ENCODE data around the gene C16orf78. TPM values are rescaled to one million over a fixed set of nuclear protein-coding genes. Genes with fewer than 3 reads are reported as not detected.

The C16orf78 gene
- total and polyA plus RNA-seq, 2 of the 8 experiments (the other 6 are each of a cell fraction or from before 2014, with no cell fraction given): not detected

GRCh38 chr16:49410226-49410625 lies 36.6 kb downstream of the C16orf78 start:
- no peaks in the 10 kb centered on the region; the same call in 1 of the 2 replicates for H3K23me2 ChIP-seq (ENCODE audit: low read depth, low read length)
- no peaks in the 10 kb centered on the region; a peak in 1 of 7 replicates for H3K27me3 ChIP-seq (replicated peaks in 1 of 4; ENCODE audit: control insufficient read depth in 3 of 4, extremely low read depth in 1 of 4, insufficient read depth in 3 of 4, low read length in 3 of 4)
- no peaks in the 10 kb centered on the region for H3K36me3 ChIP-seq (ENCODE audit: control insufficient read depth in 2 of 4, insufficient read depth in 4 of 4, low read length in 3 of 4)
- FAIRE-seq (no peak), DNase-seq (ENCODE audit: low read depth in 1 of 2, low spot score in 2 of 2) (no peak)
- H2BK12ac ChIP-seq (ENCODE audit: low read depth, low read length): no peak overlapping the region
- no peaks in the 10 kb centered on the region for H3K9me3 ChIP-seq (ENCODE audit: insufficient read depth in 2 of 2, low read depth in 1 of 2, low read length in 1 of 2)
- no peak overlapping the region; the same call in none of the 2 replicates for H2BK15ac ChIP-seq (ENCODE audit: low read length)
- no peaks in the 10 kb centered on the region for H3K79me2 ChIP-seq (ENCODE audit: control insufficient read depth in 1 of 2, insufficient read depth in 2 of 2, low read length in 2 of 2)
- H3K4me1 ChIP-seq (replicated peaks in 1 of 4; ENCODE audit: control insufficient read depth in 3 of 4, insufficient read depth in 4 of 4, low read length in 3 of 4): peaks cover 0 to 2% (median 0%) of the 10 kb centered on the region in 4 experiments; a peak in 1 of 7 replicates
- no peaks in the 10 kb centered on the region for H3K79me1 ChIP-seq (ENCODE audit: low read depth, low read length)
- H4K20me1 ChIP-seq (replicated peaks in 1 of 2; ENCODE audit: control insufficient read depth in 1 of 2, insufficient read depth in 2 of 2, low read length in 2 of 2): peaks cover 0 to 2% of the 10 kb centered on the region in 2 experiments
- no peak overlapping the region for H4K91ac ChIP-seq (replicated peaks; ENCODE audit: insufficient read length, low read length)
- no peak overlapping the region for H2BK20ac ChIP-seq (ENCODE audit: low read length)
- no peak overlapping the region for H4K8ac ChIP-seq (ENCODE audit: extremely low read depth, insufficient read depth, low read length)
- no peak overlapping the region for H3K56ac ChIP-seq (replicated peaks; ENCODE audit: insufficient read length, low read depth, low read length)
- H2AK5ac ChIP-seq (ENCODE audit: low read depth, low read length): no peak overlapping the region
- H3K27ac ChIP-seq (ENCODE audit: low read depth, low read length): no peak overlapping the region
- H3K23ac ChIP-seq (ENCODE audit: insufficient read length): no peak overlapping the region
- H2AFZ ChIP-seq (ENCODE audit: low read length): no peak overlapping the region
- H2BK120ac ChIP-seq (replicated peaks; ENCODE audit: low read depth, low read length): no peak overlapping the region
- H3K4me2 ChIP-seq (ENCODE audit: insufficient read depth in 1 of 2, low read depth in 2 of 2, low read length in 2 of 2): no peak overlapping the region
- H3K18ac ChIP-seq (ENCODE audit: extremely low read depth, low read length): no peak overlapping the region
- H3K9ac ChIP-seq (replicated peaks in 1 of 4; ENCODE audit: extremely low read depth in 1 of 4, low read depth in 3 of 4, low read length in 3 of 4): no peak overlapping the region
- ChIA-PET POLR2A (ENCODE audit: partially characterized antibody) (no interaction called here), CTCF (ENCODE audit: partially characterized antibody) (interaction anchor here (1.2 to 3.9 kb wide), 4 partner anchors 28 to 466 kb away, joined by 3 to 33 read pairs (median 4); no protein-coding TSS in a partner anchor)
- no peak overlapping the region for H4K5ac ChIP-seq (ENCODE audit: insufficient read length, low read depth, low read length)
- no peak overlapping the region for H3K14ac ChIP-seq (ENCODE audit: insufficient read length)
- H2BK5ac ChIP-seq (ENCODE audit: low read depth, low read length): no peak overlapping the region
- WGBS, 2 experiments (ENCODE audit: extremely low coverage in 1 of 2, insufficient coverage in 1 of 2, insufficient read length in 1 of 2, insufficient replicate concordance in 2 of 2, low coverage in 1 of 2, low lambda C conversion rate in 2 of 2, missing lambda C conversion rate in 1 of 2): 77% methylated on average over 3 of the region's 3 CpGs; no CpG with 5 or more reads in 1 of the 2 experiments
- H3K4ac ChIP-seq (replicated peaks; ENCODE audit: insufficient read length, low read depth, low read length): no peak overlapping the region
- no peak overlapping the region for H3K4me3 ChIP-seq (ENCODE audit: extremely low read depth in 1 of 4, insufficient read depth in 2 of 4, low read depth in 3 of 4, low read length in 4 of 4)
- TF ChIP-seq TAF7 (optimal IDR thresholded peaks at IDR 0.05; ENCODE audit: borderline replicate concordance, low read depth, low read length) (no peak), CTCF (IDR thresholded peaks at IDR 0.05; ENCODE audit: control extremely low read depth in 1 of 3, insufficient read depth in 1 of 3, low read depth in 1 of 3, low read length in 3 of 3) (no peak), CHD2 (IDR thresholded peaks at IDR 0.05; ENCODE audit: low read length) (no peak), EP300 (IDR thresholded peaks at IDR 0.05; ENCODE audit: borderline replicate concordance in 1 of 2, low read depth in 2 of 2, low read length in 2 of 2) (no peak), ATF2 (IDR thresholded peaks at IDR 0.05; ENCODE audit: low read length) (no peak), ZNF274 (IDR thresholded peaks at IDR 0.05; ENCODE audit: borderline replicate concordance, extremely low read depth, low read length) (no peak), CEBPB (IDR thresholded peaks at IDR 0.05; ENCODE audit: low read depth, low read length) (no peak), BCL11A (IDR thresholded peaks at IDR 0.05; ENCODE audit: low read depth in 2 of 2, low read length in 2 of 2) (no peak), ATF3 (IDR thresholded peaks at IDR 0.05; ENCODE audit: insufficient read depth, low read depth, low read length) (no peak)
